Suprapubic skin (tissue), 4 donors: ENCODE results near the gene PHKB.

Experiments
- POLR2A ChIP-seq, 2 donors: fragments of 450-650 bp; IDR thresholded peaks; one replicate each; pipeline ENCODE4 v1.6.1; 2017; ENCODE audit warnings: antibody characterized with exemption in 2 of 2, mild to moderate bottlenecking in 2 of 2, moderate library complexity in 2 of 2
- POLR2AphosphoS5 ChIP-seq, 3 donors: sonication (generic); formaldehyde crosslinking; IDR thresholded peaks; one replicate each; pipeline ENCODE4 v1.6.1; 2017; ENCODE audit warnings: antibody characterized with exemption in 3 of 3
- TF ChIP-seq, protein P1 (sequence below), 2 donors: fragments of 200-600 bp in 1 of 2; fragments of 450-650 bp in 1 of 2; sonication (generic) in 1 of 2; IDR thresholded peaks; one replicate each; pipeline ENCODE4 v1.5.1; 2016 to 2019; ENCODE audit warnings: antibody characterized with exemption in 2 of 2, mild to moderate bottlenecking in 1 of 2, moderate library complexity in 1 of 2

DNA sequence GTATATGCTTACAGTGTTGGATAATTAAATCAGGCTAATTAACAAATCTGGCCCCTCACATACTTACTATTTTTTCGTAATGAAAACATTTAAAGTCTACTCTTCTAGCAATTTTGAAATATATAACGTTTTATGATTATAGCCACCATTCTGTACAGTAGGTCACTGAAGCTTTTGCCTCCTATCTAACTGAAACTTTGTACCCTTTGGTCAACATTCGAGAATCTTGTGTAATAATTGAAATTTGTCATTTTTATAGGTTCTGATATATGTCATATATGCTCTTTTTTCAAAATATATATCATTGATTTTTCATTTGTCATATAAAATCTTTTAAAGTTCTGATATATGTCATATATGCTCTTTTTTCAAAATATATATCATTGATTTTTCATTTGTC is 12.7 kb downstream of the PHKB start:
- TF ChIP-seq, protein P1, sequence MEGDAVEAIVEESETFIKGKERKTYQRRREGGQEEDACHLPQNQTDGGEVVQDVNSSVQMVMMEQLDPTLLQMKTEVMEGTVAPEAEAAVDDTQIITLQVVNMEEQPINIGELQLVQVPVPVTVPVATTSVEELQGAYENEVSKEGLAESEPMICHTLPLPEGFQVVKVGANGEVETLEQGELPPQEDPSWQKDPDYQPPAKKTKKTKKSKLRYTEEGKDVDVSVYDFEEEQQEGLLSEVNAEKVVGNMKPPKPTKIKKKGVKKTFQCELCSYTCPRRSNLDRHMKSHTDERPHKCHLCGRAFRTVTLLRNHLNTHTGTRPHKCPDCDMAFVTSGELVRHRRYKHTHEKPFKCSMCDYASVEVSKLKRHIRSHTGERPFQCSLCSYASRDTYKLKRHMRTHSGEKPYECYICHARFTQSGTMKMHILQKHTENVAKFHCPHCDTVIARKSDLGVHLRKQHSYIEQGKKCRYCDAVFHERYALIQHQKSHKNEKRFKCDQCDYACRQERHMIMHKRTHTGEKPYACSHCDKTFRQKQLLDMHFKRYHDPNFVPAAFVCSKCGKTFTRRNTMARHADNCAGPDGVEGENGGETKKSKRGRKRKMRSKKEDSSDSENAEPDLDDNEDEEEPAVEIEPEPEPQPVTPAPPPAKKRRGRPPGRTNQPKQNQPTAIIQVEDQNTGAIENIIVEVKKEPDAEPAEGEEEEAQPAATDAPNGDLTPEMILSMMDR (IDR thresholded peaks at IDR 0.05), result no peak
- TF ChIP-seq POLR2A (IDR thresholded peaks at IDR 0.05) (no peak), POLR2AphosphoS5 (IDR thresholded peaks at IDR 0.05) (no peak)
